OCI-LY7 (cell line): ENCODE measurements around the gene CNDP2.

Experiments used
- EZH2phosphoT487 ChIP-seq: fragments of 200-600 bp; sonication (generic); IDR thresholded peaks from 2 replicates; pipeline ENCODE4 v1.6.1; 2018; ENCODE audit warnings: low read depth, borderline replicate concordance, mild to moderate bottlenecking, mixed run types, antibody characterized with exemption, low read length, moderate library complexity, mixed read lengths
- TF ChIP-seq, protein P1 (sequence below): fragments of 200-600 bp; sonication (generic); conservative IDR thresholded peaks from 2 replicates; pipeline ENCODE4 v1.5.1; 2014; ENCODE audit warnings: mild to moderate bottlenecking, antibody characterized with exemption, low read length, moderate library complexity, mixed read lengths

GRCh38 chr18:74540652-74541421 is 44.7 kb downstream of the CNDP2 start:
- TF ChIP-seq, protein P1, sequence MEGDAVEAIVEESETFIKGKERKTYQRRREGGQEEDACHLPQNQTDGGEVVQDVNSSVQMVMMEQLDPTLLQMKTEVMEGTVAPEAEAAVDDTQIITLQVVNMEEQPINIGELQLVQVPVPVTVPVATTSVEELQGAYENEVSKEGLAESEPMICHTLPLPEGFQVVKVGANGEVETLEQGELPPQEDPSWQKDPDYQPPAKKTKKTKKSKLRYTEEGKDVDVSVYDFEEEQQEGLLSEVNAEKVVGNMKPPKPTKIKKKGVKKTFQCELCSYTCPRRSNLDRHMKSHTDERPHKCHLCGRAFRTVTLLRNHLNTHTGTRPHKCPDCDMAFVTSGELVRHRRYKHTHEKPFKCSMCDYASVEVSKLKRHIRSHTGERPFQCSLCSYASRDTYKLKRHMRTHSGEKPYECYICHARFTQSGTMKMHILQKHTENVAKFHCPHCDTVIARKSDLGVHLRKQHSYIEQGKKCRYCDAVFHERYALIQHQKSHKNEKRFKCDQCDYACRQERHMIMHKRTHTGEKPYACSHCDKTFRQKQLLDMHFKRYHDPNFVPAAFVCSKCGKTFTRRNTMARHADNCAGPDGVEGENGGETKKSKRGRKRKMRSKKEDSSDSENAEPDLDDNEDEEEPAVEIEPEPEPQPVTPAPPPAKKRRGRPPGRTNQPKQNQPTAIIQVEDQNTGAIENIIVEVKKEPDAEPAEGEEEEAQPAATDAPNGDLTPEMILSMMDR: no peak
- no peak for TF ChIP-seq EZH2phosphoT487
